HL-60 (cell line): ENCODE data around the gene PTGES3L.
A peak's percentile ranks its signal among the peaks of the same experiment; 100 is the strongest.
"Not testable (repeated sequence)": the region's sequence is repeated elsewhere in the genome, so short reads cannot be mapped to it uniquely, and the experiment has no call there.

Experiments
- DNase-seq, 2 experiments: peaks; one replicate each; pipeline ENCODE4 v3.0.0-alpha.2; 2010 to 2020; ENCODE audit warnings: low read depth in 1 of 2, low spot score in 1 of 2
- H3K27ac ChIP-seq: fragments of 250-450 bp; sonication (Bioruptor Pico); replicated peaks from 2 replicates; pipeline ENCODE4 v1.5.1; 2020; ENCODE audit warnings: mild to moderate bottlenecking, moderate library complexity
- H3K27me3 ChIP-seq: fragments of 250-450 bp; sonication (Bioruptor Pico); 2 replicates; pipeline ENCODE4 v1.5.1; 2021; ENCODE audit warnings: mild to moderate bottlenecking, moderate library complexity; ENCODE audit not compliant: insufficient read depth, poor library complexity, severe bottlenecking
- H3K4me3 ChIP-seq: replicated peaks from 2 replicates; pipeline ENCODE4 v1.5.1; 2011; ENCODE audit warnings: mild to moderate bottlenecking, control low read depth, low read length; ENCODE audit not compliant: insufficient read depth
- CTCF ChIP-seq: IDR thresholded peaks from one replicate; pipeline ENCODE4 v1.5.1; 2011; ENCODE audit warnings: low read length, control low read depth, inconsistent platforms; ENCODE audit not compliant: insufficient read depth
- GABPA ChIP-seq: IDR thresholded peaks from 2 replicates; pipeline ENCODE4 v1.6.1; 2012; ENCODE audit warnings: low read depth
- POLR2AphosphoS5 ChIP-seq: IDR thresholded peaks from 2 replicates; pipeline ENCODE4 v1.6.1; 2012; ENCODE audit warnings: low read depth
- REST ChIP-seq: IDR thresholded peaks from 2 replicates; pipeline ENCODE4 v1.6.1; 2012; ENCODE audit warnings: low read depth; ENCODE audit not compliant: insufficient replicate concordance
- SPI1 ChIP-seq: IDR thresholded peaks from 2 replicates; pipeline ENCODE4 v1.6.1; 2012; ENCODE audit warnings: low read depth, mild to moderate bottlenecking, borderline replicate concordance

The PTGES3L gene

GRCh38 chr17:42929497-42929844 is 50.4 kb downstream of the PTGES3L start:
- Histone ChIP-seq H3K27ac (no peak overlapping the region), H3K27me3 (no peaks in the 10 kb centered on the region), H3K4me3 (no peak overlapping the region)
- no peak for DNase-seq
- no peak for TF ChIP-seq REST
- TF ChIP-seq GABPA, result no peak

- H3K4me3 ChIP-seq, result no peak overlapping the region
- TF ChIP-seq GABPA (no peak), CTCF (peak; percentile 41), REST (no peak), POLR2AphosphoS5 (peak; percentile 31; the same call in 1 of the 2 replicates), SPI1 (no peak)
- peak; percentile 74 to 77 for DNase-seq
- peak overlapping the region; percentile 69 for H3K27ac ChIP-seq
- H3K27me3 ChIP-seq, result no peaks in the 10 kb centered on the region
These were observed 51.0 kb downstream of the PTGES3L start for GRCh38 chr17:42928714-42929496.

GRCh38 chr17:42924891-42925290 is 55.0 kb downstream of the PTGES3L start:
- DNase-seq, result no peak
- H3K27me3 ChIP-seq, result no peaks in the 10 kb centered on the region
- H3K4me3 ChIP-seq, result no peak overlapping the region
- no peak for TF ChIP-seq POLR2AphosphoS5
- TF ChIP-seq REST, result no peak
- no peak for TF ChIP-seq GABPA
- TF ChIP-seq CTCF, result no peak
- no peak for TF ChIP-seq SPI1
- no peak overlapping the region for H3K27ac ChIP-seq

- H3K4me3 ChIP-seq, H3K27ac ChIP-seq, H3K27me3 ChIP-seq, DNase-seq: not testable (repeated sequence)
These were observed 56.4 kb downstream of the PTGES3L start for GRCh38 chr17:42923472-42923871.
